Activated CD4-positive, alpha-beta T cell treated with anti-CD3 and anti-CD28 coated beads, Interleukin-10, Interleukin-2, amounts not matched to agents 100 ng/mL and 50 ng/mL, durations not matched to agents 16 hours and 8 hours (primary cell): ENCODE data around the gene CKAP2L.
"Not testable (repeated sequence)": the region's sequence is repeated elsewhere in the genome, so short reads cannot be mapped to it uniquely, and the experiment has no call there.

Source experiments
- DNase-seq: peaks from one replicate; pipeline ENCODE4 v3.0.0-alpha.2; 2020

The CKAP2L gene

DNA sequence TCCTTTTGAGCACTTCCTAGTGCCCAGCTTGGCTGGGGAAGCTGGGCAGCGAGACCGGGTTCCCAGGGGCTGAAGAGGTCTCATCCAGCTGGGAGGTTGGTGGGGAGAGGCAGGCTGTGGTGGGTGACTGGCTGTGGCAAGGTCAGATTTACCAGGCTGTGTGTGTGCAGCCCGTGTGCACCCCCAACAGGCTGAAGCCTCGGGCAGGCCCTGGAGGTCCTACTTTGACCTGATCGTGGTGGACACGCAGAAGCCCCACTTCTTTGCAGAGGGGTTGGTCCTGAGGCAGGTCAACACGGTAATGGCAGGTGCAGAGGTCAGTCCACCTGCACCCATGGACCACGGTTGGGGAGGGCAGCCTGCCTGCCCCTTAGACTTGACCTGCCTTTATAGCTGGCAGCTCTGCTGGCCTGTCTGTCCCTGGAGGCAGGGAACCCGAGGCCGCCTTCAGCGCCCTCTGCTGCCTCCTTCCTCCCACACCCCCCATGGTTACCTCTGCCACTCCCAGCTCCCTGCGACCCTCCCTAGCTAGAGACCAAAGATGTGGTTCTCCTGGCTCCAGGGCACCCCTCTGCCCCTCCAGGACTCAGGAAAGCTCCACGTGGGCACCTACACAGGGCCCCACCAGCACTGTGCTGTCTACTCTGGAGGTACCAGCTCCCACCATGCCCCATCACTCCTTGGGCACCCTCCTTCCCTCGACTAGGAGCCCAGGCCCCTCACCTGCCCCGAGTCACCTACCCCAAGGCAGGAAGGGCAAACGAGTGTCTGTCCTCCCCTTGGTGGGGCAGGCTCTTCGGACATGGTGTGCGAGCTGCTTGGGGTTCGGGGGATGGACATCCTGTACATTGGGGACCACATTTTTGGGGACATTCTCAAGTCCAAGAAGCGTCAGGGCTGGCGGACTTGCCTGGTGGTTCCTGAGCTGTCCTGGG, 39.6 kb downstream of the CKAP2L start:
- DNase-seq, result no peak

DNA sequence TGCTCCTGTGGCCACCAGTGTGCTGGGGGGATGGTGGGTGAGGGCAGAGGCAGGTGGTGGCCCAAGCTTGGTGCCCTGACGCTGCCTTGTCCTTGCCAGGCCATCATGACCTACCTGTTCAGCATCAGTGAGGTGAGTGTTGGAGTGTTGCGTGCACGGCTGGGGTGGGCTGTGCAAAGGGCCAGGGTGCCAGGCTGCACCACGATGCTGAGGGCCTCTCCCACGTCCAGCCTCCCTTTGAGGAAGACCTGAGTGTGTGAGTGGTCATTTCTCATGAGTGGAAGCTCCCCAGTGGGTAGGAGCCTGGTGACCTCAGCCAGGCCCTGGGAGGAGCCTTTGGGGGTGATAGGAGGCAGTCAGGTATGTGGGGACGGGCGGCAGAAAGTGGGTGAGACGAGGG, 40.4 kb downstream of the CKAP2L start:
- no peak for DNase-seq

DNA sequence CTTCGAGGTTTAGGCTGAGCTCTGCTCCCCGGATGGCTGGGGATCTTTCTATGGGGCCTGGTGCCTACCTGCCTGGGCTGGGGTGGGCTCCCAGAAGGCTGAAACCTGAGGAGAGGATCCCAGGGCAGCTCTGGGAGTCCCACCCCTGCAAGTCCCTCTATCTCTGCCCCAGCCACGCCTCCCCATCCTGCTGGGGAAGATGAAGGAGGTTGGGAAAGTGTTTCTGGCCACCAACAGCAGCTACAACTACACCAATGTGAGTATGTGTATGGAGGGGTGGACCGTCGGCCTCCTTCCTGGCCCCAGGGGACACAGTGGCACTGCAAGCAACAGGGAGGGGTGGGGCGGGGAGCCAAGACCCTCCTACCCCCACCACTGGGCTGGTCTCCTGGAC, 40.9 kb downstream of the CKAP2L start:
- no peak for DNase-seq

DNA sequence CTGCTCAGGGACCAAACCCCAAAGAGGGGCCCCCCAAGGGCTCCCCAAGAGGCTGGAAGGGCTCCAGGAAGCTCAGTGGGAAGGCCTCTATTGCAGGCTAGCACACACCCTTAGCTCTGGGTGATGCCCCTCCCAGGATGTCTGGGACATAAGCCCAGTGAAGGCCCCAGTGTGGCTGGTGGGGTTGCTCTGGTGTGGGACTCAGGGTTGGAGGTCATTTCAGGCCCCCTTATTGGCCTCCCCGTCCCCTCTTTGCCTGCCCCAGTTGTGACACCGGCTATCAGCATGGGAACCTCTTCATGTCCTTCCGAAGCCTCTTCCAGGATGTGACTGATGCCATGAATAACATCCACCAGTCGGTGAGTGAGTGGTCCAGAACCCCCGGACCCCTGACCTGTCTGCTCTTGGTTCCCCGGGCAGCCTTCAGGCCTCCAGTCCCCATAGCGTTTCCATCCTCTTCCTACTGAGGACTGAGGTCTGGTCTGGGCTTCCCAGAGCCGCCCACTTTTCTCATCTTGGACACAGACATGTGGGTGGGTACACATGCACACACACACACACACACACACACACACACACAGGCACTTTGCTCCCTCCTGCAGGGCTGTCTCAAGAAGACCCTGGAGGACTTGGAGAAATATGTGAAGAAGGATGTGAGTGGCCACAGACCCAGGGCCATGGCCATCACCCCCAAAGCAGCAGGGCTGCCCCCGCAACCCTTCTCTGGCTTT, 41.4 kb downstream of the CKAP2L start:
- DNase-seq, result no peak

DNA sequence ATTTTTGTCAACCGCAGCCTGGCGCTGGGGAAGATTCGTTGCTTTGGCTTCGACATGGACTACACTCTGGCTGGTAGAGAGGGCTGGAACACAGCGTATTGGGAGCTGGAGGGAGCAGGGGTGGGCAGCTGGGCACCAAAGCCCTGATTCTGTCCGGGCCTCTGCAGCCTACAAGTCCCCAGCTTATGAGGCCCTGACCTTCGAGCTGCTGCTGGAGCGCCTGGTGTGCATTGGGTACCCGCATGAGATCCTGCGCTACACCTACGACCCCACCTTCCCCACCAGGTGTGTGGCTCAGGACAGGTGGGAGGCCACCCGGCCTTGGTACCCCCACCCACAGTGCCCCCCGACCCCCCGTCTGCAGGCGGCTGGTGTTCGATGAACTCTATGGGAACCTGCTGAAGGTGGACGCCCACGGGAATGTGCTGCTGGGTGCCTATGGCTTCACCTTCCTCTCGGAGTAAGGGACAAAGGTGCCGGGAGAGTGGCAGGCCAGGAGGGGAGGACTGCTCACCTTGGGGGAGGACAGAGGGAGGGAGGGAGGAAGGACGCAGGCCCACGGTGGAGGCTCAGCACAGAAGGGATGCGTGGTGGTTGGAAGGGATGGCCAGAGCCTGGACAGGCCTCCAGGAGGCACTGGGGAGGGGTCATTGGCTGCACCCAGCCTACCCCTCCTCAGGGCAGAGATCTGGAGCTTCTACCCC, 42.4 kb downstream of the CKAP2L start:
- no peak for DNase-seq

DNA sequence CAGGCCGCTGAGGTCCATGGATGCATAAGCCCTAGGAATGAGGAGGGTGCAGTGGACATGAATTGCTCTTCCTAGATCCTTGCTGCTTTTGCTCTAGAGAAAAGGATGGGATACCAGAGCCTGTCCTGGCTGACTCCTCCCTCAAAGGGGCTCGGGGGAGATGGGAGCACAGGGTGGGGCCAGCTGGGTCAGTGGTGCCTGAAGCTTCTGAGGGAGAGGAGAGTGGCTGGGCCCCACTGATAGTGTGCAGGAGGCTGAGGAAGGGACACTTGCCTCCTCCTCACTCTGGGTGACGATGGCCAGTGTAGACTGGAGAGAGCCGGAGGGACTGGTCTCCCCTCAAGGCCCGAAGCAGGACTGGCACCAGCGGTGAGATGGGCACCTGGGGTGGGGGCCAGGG, 43.6 kb downstream of the CKAP2L start, which contains the start of gene NT5DC4:
NT5DC4 (plus strand) TSS at position 236 of the 400 bp plus-strand sequence; CDS start at position 296, 60 bp downstream.
- DNase-seq, result no peak

DNA sequence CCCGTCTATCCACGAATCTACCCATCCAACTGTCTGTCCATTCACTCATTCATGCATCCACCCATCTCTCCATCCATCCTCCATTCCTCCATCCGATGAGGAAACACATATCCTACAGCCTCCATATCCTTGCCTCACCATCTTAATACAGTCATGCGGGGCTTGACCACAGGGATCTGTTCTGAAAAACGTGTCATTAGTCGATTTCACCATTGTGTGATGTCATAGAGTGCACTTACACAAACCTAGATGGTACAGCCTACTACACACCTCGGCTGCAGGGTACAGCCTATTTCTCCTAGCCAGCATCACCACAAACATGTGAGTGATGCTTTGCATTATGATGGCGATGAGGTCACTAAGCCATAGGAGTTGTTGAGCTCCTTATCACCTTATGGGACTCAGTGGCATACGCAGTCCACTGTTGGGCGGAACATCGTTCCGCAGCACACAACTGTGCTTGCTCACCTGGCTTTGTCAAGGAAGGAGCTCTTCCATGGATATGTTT, 45.5 kb downstream of the CKAP2L start:
- DNase-seq, result no peak

DNA sequence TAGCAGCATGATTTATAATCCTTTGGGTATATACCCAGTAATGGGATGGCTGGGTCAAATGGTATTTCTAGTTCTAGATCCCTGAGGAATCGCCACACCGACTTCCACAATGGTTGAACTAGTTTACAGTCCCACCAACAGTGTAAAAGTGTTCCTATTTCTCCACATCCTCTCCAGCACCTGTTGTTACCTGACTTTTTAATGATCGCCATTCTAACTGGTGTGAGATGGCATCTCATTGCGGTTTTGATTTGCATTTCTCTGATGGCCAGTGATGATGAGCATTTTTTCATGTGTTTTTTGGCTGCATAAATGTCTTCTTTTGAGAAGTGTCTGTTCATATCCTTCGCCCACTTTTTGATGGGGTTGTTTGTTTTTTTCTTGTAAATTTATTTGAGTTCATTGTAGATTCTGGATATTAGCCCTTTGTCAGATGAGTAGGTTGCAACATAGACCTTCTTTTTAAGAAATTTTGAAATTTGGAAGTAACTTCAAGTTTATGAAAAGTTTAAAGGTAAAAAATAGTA, 47.5 kb downstream of the CKAP2L start:
- DNase-seq, result not testable (repeated sequence)

DNA sequence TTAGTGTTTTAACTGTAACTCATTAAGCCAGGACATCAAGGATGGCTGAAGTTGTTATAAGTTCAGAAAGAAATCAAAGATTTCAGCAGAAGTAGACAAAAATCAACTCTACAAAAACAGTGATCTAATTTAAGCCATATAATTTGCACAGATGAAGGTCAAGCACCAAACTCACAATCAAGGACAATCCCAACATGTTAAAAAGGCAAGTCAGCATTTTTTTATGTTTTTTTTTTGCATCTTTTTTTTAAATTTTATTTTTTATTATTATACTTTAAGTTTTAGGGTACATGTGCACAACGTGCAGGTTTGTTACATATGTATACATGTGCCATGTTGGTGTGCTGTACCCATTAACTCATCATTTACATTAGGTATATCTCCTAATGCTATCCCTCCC, 48.3 kb downstream of the CKAP2L start:
- DNase-seq, result not testable (repeated sequence)

DNA sequence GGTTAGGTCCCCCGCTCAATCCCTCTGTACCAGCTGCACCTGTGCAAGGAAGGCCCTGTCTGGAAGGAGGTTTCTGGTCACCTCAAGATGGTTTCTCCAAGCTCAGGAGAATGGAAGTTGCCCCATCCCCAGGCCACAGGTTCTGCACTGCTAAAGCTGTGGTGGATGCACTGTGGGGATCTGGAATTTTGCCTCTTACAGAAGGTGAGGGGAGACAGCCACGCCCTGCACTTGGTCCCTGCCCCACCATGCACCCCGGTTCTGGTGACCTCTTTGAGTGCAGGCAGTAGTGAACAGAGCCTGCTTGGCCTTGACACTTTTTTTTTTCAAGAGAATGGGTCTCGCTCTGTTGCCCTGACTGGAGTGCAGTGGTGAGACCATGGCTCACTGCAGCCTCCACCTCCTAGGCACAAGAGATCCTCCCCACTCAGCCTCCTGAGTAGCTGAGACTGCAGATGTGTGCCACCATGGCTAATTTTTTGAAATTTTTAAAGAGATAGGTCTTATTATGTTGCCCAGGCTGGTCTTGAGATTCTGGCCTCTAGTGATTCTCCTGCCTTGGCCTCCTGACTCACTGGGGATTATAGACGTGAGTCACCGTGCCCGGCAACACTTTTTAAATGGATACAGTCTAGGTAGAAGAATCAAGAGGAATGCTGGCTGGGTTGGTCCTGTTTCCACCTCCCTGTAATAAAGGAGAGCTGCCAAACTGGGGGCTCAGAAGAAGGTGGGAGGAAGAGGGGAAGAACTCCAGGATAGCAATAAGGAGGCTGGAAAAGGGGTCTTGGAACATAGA, 49.4 kb downstream of the CKAP2L start:
- DNase-seq, result no peak

DNA sequence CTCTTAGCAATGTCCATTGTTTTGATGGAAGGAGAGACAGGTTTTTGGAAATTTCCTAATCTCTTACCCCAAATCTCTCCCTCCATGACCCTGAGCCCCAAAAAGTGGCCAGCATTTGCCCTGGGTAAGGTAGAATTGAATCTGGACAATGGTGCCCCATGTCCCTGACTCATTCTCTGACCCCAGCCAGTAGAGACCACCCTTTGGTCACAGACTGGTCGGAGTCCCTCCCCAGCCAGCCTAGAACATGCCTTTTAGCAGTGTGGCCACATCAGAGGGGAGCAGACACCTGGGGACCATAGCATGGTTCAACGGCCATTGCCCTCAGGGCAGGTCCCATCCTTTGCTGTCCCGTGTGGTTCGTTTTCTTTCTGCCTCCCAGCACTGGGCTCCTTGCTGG, 50.1 kb downstream of the CKAP2L start:
- no peak for DNase-seq

DNA sequence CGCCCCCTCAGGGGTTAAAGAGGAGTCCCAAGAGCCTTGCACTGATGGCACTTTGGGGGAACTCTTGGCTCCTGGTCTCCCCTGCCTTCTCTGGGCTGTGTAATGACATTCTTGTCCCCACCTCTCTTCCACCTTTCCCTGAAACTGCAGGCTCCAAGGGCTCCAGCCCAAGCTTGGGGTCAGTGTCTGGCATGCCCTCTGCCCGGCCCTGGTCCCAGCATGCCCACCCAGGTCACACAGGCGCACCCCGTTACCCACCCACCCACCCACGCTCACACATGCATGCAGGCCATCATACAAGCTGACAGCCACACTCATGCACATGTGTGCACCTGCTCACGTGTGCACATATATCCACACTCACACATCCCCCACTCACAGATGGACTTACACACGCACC, 50.5 kb downstream of the CKAP2L start:
- no peak for DNase-seq

DNA sequence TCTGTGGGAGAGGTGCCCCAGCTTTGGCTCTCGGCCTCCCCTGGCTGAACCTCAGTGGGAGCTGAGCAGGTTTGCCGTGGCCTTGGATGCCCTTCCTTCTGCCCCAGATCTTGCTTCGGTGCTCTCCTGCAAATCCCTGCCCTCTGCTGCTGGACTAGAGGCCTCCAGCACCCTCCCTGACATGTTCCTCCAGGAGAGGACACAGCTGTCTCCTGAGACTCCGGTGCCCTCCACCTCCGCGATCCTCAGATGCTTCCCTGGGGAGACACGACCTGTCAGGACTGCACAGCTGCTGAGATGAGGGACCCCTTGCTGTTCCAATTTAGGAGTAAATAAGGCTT, 50.9 kb downstream of the CKAP2L start:
- no peak for DNase-seq

DNA sequence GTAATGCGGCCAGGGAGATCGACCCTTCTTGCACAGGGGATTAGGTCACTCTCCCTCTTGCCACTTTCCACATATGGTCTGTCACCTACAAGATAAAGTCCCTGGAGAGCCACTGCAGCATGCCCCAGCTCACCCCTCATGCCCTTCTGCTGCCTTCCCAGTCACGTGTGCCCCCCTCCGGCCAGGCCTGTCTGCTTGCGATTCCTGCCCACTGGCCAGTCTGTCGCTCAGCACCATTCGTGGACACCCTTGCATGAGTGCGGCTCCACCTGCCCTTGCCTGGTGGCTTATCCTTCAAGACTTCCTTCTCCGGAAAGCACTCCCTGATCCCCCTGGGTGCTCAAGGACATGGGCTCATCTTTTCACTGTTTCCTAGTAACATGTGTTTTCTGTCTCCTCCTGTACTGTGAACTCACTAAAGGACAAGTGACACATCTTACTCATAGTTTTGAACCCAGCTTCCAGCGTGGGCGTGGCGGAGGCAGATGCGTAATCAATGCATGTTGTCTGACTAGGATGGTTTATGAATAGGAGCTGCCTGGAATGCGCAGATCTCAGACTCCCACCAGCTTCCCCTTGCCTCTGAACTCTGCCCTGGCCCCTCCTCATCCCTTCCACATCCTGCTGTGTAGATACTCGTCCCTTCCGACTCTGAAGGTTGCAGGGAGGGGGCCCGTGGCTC, 51.4 kb downstream of the CKAP2L start:
- peak; percentile 58 for DNase-seq

DNA sequence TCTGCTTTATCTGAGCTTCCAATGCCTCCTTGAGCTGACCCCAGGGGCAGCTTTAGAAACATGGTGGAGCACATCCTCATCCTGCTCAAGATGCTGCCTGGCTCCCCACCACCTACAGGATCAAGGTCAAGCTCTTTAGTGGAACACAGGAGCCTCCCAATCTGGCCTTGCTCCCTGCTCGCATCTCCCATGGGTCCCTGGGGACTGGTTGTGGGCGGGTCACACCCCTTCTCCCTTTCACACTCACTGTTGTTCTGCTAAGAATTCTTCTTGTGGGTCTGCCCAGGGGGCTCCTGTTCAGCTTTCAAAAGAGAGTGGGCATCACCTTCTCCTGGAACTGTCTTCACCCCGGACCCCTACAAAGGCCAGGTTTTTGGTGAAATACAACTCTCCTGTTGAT, 51.9 kb downstream of the CKAP2L start:
- no peak for DNase-seq

DNA sequence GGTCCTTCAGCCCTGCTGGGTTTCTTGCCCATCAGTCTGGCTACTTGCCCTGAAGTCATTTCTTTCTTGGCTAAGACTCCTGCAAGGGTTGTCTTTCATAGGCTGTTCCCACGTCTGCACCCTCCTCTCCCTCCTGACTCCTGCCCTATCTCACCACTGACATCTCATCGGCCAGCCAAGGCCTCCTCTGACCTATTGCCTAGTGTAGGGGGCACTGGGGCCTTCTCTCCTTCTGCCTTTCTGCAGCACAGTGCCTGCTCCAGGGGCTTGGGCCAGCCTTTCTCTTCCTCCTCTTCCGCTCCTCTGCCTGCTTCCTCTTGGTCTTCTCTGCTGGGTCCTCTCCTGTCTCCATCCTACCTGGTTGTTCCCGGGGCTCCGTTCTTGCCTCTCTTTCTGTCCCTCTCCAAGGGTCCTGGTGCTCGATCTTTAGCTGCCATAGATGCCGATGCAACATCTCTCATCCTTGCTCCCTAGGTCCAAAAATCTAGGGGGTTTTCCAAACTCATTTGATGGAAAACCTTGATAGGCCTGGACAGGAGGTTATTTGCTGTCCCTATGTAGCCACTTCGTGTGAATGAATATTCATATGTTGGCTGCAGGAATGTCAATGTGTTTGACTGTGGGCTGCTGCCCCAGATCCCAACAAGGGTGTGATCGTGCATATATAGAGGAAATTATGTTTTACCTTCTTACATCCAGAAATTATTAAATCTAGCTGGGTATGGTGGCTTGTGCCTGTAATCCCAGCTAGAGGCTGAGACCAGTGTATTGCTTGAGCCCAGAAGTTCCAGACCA, 53.3 kb downstream of the CKAP2L start:
- DNase-seq, result no peak

DNA sequence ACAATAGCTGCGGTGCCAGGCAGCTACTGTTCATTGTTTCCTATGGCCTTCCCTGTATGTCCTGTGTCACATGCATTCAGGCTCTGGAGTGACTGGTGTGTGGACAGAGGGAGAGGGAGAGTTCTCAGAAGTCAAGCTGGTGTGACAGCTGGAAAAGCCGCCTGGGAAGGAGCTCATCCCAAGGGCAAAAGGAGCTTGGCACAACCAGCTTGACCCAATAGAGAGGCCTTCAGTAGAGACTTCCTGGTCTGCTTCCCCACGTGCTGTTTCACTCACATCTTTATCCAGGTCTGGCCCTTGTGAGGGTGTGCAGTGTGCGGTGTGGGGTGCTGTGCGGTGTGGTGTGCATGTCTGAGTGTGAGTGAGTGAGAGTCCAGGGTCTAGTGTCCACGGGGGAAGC, 54.7 kb downstream of the CKAP2L start:
- no peak for DNase-seq

DNA sequence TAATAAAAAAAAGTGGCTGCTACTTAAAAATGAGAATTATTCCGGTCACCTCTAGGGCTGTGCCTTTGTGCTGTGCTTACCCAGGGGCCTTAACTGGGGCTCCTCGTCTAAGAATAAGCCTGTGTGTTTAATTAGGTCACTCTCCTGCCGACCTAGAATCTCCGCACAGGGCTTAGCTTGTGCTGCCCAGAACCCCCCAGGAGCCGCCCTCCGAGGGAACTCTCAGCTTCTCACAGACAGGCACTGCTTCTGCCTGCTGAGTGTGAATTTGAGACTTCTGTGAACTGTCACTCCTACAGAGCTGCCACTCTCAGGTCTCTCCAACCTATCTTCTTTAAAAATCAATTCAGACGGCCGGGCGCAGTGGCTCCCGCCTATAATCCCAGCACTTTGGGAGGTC, 55.4 kb downstream of the CKAP2L start:
- no peak for DNase-seq

DNA sequence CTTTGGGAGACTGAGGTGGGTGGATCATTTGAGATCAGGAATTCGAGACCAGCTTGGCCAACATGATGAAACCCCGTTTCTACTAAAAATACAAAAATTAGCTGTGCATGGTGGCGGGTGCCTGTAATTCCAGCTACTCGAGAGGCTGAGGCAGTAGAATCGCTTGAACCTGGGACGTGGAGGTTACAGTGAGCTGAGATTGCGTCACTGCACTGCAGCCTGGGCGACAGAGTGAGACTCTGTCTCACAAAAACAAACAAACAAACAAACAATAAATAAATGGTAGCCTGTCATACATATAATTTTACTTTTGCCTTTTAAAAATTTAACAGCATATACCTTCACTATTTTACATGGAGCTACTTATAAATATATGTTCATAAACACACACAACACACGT, 57.5 kb downstream of the CKAP2L start:
- DNase-seq, result not testable (repeated sequence)

DNA sequence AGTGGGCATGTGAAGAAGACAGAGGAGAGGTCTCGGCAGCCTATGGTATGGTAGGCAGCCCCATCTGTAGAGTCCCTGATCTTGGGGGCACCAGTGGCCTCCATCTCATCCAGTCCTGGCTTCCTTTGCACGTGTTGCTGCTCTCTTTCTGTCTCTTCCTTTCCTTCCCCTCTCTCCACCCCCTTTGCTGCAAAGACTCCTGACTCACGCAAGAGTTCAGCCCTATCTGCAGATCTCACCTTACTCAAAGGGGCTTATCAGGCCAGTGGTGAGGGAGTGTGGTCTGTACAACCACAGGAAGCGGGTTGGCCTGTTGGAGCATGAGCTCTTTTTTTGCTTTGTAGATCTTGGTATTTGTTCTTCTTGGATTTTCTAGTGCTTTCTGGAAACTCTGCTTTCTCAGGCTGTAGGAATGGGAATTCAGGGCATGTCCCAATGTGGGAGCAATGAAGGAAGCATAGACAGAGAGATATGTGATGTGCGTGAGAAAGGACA, 58.2 kb downstream of the CKAP2L start:
- DNase-seq, result peak; percentile 92

DNA sequence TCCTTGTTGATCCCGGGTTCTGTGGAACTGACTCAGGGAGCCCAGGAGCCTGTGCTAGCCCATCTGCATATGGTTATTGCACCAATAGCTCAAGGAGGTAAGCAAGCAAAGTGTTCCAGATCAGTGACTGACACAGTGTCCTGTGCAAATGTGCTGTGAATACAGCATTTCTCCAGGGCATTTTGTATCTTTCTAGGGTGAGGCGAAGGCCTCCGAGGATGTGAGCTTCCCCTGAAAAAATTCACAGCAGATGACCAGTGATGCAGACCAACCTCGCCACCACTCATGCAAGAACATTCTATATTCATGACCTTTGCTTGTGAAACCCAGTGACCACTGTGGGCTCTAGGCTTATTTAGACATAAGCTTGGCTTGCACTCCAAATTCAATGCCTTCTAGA, 58.8 kb downstream of the CKAP2L start:
- no peak for DNase-seq
